Mucosa of rectum (tissue), 2 donors: ENCODE data around the gene EXOSC2.

Experiments used
- H3K27ac ChIP-seq, 2 donors: one replicate each; pipeline ENCODE4 v1.7.0; 2013; ENCODE audit warnings: inconsistent platforms in 2 of 2, low read depth in 2 of 2, low read length in 2 of 2
- H3K27me3 ChIP-seq, 2 donors: one replicate each; pipeline ENCODE4 v1.7.0; 2013; ENCODE audit warnings: low read length in 2 of 2; ENCODE audit not compliant: control insufficient read depth in 2 of 2, insufficient read depth in 2 of 2
- H3K36me3 ChIP-seq, 2 donors: one replicate each; pipeline ENCODE4 v1.7.0; 2013; ENCODE audit warnings: low read length in 2 of 2; ENCODE audit not compliant: control insufficient read depth in 2 of 2, insufficient read depth in 2 of 2
- H3K4me1 ChIP-seq, 2 donors: one replicate each; pipeline ENCODE4 v1.7.0; 2013; ENCODE audit warnings: low read length in 2 of 2, mild to moderate bottlenecking in 1 of 2; ENCODE audit not compliant: control insufficient read depth in 2 of 2, insufficient read depth in 2 of 2
- H3K4me3 ChIP-seq, 2 donors: one replicate each; pipeline ENCODE4 v1.7.0; 2013; ENCODE audit warnings: low read length in 2 of 2
- H3K9ac ChIP-seq, 2 donors: one replicate each; pipeline ENCODE4 v1.7.0; 2013; ENCODE audit warnings: low read length in 2 of 2, low read depth in 1 of 2, mild to moderate bottlenecking in 1 of 2
- H3K9me3 ChIP-seq, 2 donors: one replicate each; pipeline ENCODE4 v1.7.0; 2013; ENCODE audit warnings: low read length in 2 of 2; ENCODE audit not compliant: control insufficient read depth in 2 of 2
- donor health status: healthy.
- donor health status: Normal muscosa, but diverticular disease.

The EXOSC2 gene

GRCh38 chr9:130711469-130711868 is 17.9 kb downstream of the EXOSC2 start:
- no peak overlapping the region for H3K9ac ChIP-seq
- H3K4me1 ChIP-seq: peaks cover 17 to 20% of the 10 kb centered on the region in 2 donors

GRCh38 chr9:130712564-130713285 is 19.1 kb downstream of the EXOSC2 start:
- Histone ChIP-seq H3K27me3 (no peaks in the 10 kb centered on the region), H3K4me1 (peaks cover 14 to 20% of the 10 kb centered on the region in 2 donors), H3K9ac (peak overlapping the region; percentile 83 to 92), H3K27ac (peak overlapping the region; percentile 96), H3K4me3 (peak overlapping the region; percentile 81 to 88), H3K9me3 (no peaks in the 10 kb centered on the region), H3K36me3 (no peaks in the 10 kb centered on the region)

More at GRCh38 chr9:130711469-130711868, 17.9 kb downstream of the EXOSC2 start:
- peak overlapping the region in 1 of 2 donors; percentile 7 for H3K4me3 ChIP-seq
- H3K9me3 ChIP-seq: no peaks in the 10 kb centered on the region
- no peaks in the 10 kb centered on the region for H3K27me3 ChIP-seq
- H3K36me3 ChIP-seq: no peaks in the 10 kb centered on the region
- H3K27ac ChIP-seq: no peak overlapping the region

GRCh38 chr9:130713286-130713960 is 19.8 kb downstream of the EXOSC2 start:
- peaks cover 14 to 20% of the 10 kb centered on the region in 2 donors for H3K4me1 ChIP-seq
- peak overlapping the region; percentile 83 to 92 for H3K9ac ChIP-seq
- H3K36me3 ChIP-seq: no peaks in the 10 kb centered on the region
- H3K4me3 ChIP-seq: peak overlapping the region; percentile 81 to 88
- peak overlapping the region; percentile 96 for H3K27ac ChIP-seq
- no peaks in the 10 kb centered on the region for H3K9me3 ChIP-seq
- no peaks in the 10 kb centered on the region for H3K27me3 ChIP-seq

- Histone ChIP-seq H3K27ac (peak overlapping the region; percentile 34 to 96), H3K27me3 (no peaks in the 10 kb centered on the region), H3K9ac (peak overlapping the region; percentile 66 to 92), H3K36me3 (no peaks in the 10 kb centered on the region), H3K9me3 (no peaks in the 10 kb centered on the region), H3K4me3 (peak overlapping the region; percentile 81 to 88), H3K4me1 (peaks cover 14 to 20% of the 10 kb centered on the region in 2 donors)
These were observed 21.1 kb downstream of the EXOSC2 start for GRCh38 chr9:130714586-130715110.

GRCh38 chr9:130715270-130715669 is 21.7 kb downstream of the EXOSC2 start:
- no peaks in the 10 kb centered on the region for H3K27me3 ChIP-seq
- no peaks in the 10 kb centered on the region for H3K9me3 ChIP-seq
- H3K4me3 ChIP-seq: peak overlapping the region; percentile 81 to 88
- peak overlapping the region in 1 of 2 donors; percentile 34 for H3K27ac ChIP-seq
- H3K36me3 ChIP-seq: no peaks in the 10 kb centered on the region
- H3K4me1 ChIP-seq: peaks cover 14 to 20% of the 10 kb centered on the region in 2 donors
- H3K9ac ChIP-seq: peak overlapping the region in 1 of 2 donors; percentile 92

- Histone ChIP-seq H3K4me1 (peaks cover 11 to 18% of the 10 kb centered on the region in 2 donors), H3K27me3 (no peaks in the 10 kb centered on the region), H3K9ac (no peak overlapping the region), H3K4me3 (no peak overlapping the region), H3K36me3 (no peaks in the 10 kb centered on the region), H3K9me3 (no peaks in the 10 kb centered on the region), H3K27ac (no peak overlapping the region)
These were observed 25.0 kb downstream of the EXOSC2 start for GRCh38 chr9:130718562-130718961.

GRCh38 chr9:130720762-130721161 is 27.2 kb downstream of the EXOSC2 start:
- H3K36me3 ChIP-seq: no peaks in the 10 kb centered on the region
- no peak overlapping the region for H3K27ac ChIP-seq

GRCh38 chr9:130728721-130729120 is 35.1 kb downstream of the EXOSC2 start:
- Histone ChIP-seq H3K4me1 (peaks cover 0 to 25% of the 10 kb centered on the region in 2 donors), H3K9ac (no peak overlapping the region), H3K27me3 (no peaks in the 10 kb centered on the region), H3K4me3 (no peak overlapping the region), H3K27ac (no peak overlapping the region), H3K9me3 (no peaks in the 10 kb centered on the region), H3K36me3 (no peaks in the 10 kb centered on the region)

More at GRCh38 chr9:130720762-130721161, 27.2 kb downstream of the EXOSC2 start:
- Histone ChIP-seq H3K4me3 (no peak overlapping the region), H3K4me1 (peaks cover under 1 to 5% of the 10 kb centered on the region in 2 donors), H3K9me3 (no peaks in the 10 kb centered on the region), H3K27me3 (no peaks in the 10 kb centered on the region), H3K9ac (no peak overlapping the region)

- Histone ChIP-seq H3K36me3 (no peaks in the 10 kb centered on the region), H3K4me1 (peaks cover 0 to 25% of the 10 kb centered on the region in 2 donors)
These were observed 35.6 kb downstream of the EXOSC2 start for GRCh38 chr9:130729145-130729544.

GRCh38 chr9:130731355-130731754 is 37.8 kb downstream of the EXOSC2 start:
- Histone ChIP-seq H3K9ac (no peak overlapping the region), H3K27me3 (no peaks in the 10 kb centered on the region), H3K4me1 (peaks cover 0 to 25% of the 10 kb centered on the region in 2 donors), H3K4me3 (no peak overlapping the region), H3K9me3 (no peaks in the 10 kb centered on the region), H3K36me3 (no peaks in the 10 kb centered on the region), H3K27ac (peak overlapping the region; percentile 49 to 77)

More at GRCh38 chr9:130729145-130729544, 35.6 kb downstream of the EXOSC2 start:
- Histone ChIP-seq H3K27ac (peak overlapping the region in 1 of 2 donors; percentile 9), H3K9me3 (no peaks in the 10 kb centered on the region), H3K4me3 (no peak overlapping the region), H3K9ac (no peak overlapping the region), H3K27me3 (no peaks in the 10 kb centered on the region)
